Calu3 (cell line): ENCODE data around the gene ANKRD2. TPM values are rescaled to one million over a fixed set of nuclear protein-coding genes. Genes with fewer than 3 reads are reported as not detected.

Source experiments
- BruUV-seq: library from RNA; stranded (reverse); fragments of 400-500 nt; replicated peaks from 2 replicates; lab custom pipeline; 2021; lab: Mats Ljungman, UMichigan
- CTCF ChIA-PET: fragments of 300-600 bp; sonication (Branson Sonifier 250); formaldehyde crosslinking; loops from one replicate; lab custom pipeline; 2022; ENCODE audit warnings: antibody characterized with exemption; lab: Charles Lee
- DNase-seq: peaks from one replicate; pipeline ENCODE4 v3.0.0; 2022
- H3K27ac Mint-ChIP-seq: one replicate; pipeline ENCODE4 v1.8.0; 2022; ENCODE audit warnings: mixed read lengths; ENCODE audit not compliant: unreplicated experiment
- H3K27me3 Mint-ChIP-seq: one replicate; pipeline ENCODE4 v1.8.0; 2022; ENCODE audit warnings: mixed read lengths; ENCODE audit not compliant: unreplicated experiment
- H3K36me3 Mint-ChIP-seq: one replicate; pipeline ENCODE4 v1.8.0; 2022; ENCODE audit warnings: mild to moderate bottlenecking, moderate library complexity, mixed read lengths; ENCODE audit not compliant: insufficient read depth, unreplicated experiment
- H3K4me1 Mint-ChIP-seq: one replicate; pipeline ENCODE4 v1.8.0; 2022; ENCODE audit warnings: mild to moderate bottlenecking, low read depth, mixed read lengths; ENCODE audit not compliant: unreplicated experiment
- H3K4me3 Mint-ChIP-seq: one replicate; pipeline ENCODE4 v1.8.0; 2022; ENCODE audit warnings: mild to moderate bottlenecking, low read depth, moderate library complexity, mixed read lengths; ENCODE audit not compliant: unreplicated experiment
- H3K9me3 Mint-ChIP-seq: one replicate; pipeline ENCODE4 v1.8.0; 2022; ENCODE audit warnings: low read depth, mixed read lengths; ENCODE audit not compliant: unreplicated experiment
- intact Hi-C: fragments of 100-400 bp; cut with micrococcal nuclease; formaldehyde crosslinking; loops from one replicate; pipeline ENCODE4 v1.10.0; 2022; ENCODE audit not compliant: unreplicated experiment
- total RNA-seq: library from RNA; stranded (reverse); gene quantifications from 2 replicates; pipeline ENCODE4 v1.2.3, GENCODE V29; 2022
- TF ChIP-seq, protein P1 (sequence below): fragments of 200-600 bp; IDR thresholded peaks from one replicate; pipeline ENCODE4 v1.8.0; 2022; ENCODE audit warnings: antibody characterized with exemption; ENCODE audit not compliant: unreplicated experiment

Gene ANKRD2
- total RNA-seq, 1 experiment from 2014 or later, result 0.90 TPM

DNA sequence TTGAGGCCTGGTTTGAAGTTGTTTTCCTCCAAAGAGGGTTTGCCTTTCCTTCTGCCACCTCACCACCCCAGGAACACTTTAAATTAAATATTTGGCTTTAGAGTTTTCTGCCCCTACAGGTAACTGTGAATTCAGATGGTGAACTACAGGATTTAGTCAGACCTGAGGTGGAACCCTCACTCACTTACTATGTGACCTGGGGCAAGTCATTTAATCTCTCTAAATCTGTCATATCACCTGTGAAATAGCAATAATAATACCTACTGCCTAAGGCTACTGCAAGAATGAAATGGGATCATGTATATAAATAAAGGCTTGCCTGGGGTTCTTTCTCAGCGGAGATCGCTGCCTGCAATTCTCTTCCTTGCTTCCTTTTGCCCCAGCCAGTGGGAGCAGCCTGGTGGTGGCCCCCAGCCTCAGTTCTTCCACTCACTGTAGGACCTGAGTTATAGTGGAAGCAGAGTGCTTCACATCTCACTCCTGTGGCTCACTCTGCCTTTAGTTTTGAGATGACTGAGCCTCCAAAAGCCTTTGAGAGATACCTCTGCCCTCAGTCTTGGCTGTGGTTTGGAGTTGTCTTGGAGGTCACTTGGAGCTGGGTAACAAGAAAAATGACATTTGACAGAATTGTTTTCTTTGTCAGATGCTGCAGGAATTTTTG, 6.1 kb upstream of the ANKRD2 start:
- no peak for DNase-seq
- Mint-ChIP-seq H3K36me3 (peaks cover 4% of the 10 kb centered on the region), H3K4me1 (peaks cover 12% of the 10 kb centered on the region), H3K27me3 (no peaks in the 10 kb centered on the region), H3K9me3 (no peaks in the 10 kb centered on the region), H3K4me3 (no peak overlapping the region), H3K27ac (no peak overlapping the region)
- TF ChIP-seq, protein P1, sequence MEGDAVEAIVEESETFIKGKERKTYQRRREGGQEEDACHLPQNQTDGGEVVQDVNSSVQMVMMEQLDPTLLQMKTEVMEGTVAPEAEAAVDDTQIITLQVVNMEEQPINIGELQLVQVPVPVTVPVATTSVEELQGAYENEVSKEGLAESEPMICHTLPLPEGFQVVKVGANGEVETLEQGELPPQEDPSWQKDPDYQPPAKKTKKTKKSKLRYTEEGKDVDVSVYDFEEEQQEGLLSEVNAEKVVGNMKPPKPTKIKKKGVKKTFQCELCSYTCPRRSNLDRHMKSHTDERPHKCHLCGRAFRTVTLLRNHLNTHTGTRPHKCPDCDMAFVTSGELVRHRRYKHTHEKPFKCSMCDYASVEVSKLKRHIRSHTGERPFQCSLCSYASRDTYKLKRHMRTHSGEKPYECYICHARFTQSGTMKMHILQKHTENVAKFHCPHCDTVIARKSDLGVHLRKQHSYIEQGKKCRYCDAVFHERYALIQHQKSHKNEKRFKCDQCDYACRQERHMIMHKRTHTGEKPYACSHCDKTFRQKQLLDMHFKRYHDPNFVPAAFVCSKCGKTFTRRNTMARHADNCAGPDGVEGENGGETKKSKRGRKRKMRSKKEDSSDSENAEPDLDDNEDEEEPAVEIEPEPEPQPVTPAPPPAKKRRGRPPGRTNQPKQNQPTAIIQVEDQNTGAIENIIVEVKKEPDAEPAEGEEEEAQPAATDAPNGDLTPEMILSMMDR, result no peak
- intact Hi-C loops, result no loop called here
- no TSS peak for BruUV-seq
- CTCF ChIA-PET, result no interaction called here

DNA sequence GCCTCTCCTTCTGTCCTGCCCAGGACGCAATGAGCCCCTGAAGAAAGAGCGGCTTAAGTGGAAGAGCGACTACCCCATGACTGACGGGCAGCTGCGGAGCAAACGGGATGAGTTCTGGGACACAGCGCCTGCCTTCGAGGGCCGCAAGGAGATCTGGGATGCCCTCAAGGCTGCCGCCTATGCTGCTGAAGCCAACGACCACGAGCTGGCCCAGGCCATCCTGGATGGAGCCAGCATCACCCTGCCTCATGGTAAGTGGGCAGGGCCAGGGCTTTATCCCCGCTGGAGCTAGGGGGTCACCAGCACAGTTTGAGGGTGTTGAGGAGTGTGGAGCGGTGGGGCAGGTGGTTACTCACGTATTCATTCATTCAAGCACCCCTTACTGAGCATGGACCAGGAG, 4.7 kb upstream of the ANKRD2 start:
- BruUV-seq, result no TSS peak

DNA sequence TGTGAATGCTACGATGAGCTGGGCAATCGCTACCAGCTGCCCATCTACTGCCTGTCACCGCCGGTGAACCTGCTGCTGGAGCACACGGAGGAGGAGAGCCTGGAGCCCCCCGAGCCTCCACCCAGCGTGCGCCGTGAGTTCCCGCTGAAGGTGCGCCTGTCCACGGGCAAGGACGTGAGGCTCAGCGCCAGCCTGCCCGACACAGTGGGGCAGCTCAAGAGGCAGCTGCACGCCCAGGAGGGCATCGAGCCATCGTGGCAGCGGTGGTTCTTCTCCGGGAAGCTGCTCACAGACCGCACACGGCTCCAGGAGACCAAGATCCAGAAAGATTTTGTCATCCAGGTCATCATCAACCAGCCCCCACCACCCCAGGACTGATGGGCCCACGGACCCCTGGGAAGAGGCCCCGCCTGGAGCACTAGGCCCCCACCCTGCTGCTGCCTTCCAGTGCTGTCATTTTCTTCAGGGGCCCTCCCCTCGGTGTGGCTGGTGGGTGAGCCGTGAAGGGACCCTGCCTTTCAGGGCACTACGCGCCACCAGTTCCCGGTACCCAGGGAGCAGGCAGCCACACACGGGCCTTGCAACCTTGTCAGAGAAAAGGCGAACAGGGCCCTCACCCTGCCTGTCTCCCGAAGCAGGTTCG, 2.3 kb upstream of the ANKRD2 start:
- Mint-ChIP-seq H3K36me3 (peaks cover 4% of the 10 kb centered on the region), H3K27me3 (no peaks in the 10 kb centered on the region), H3K4me1 (peaks cover 38% of the 10 kb centered on the region), H3K27ac (no peak overlapping the region), H3K9me3 (no peaks in the 10 kb centered on the region), H3K4me3 (no peak overlapping the region)
- intact Hi-C loops, result no loop called here
- BruUV-seq, result no TSS peak
- no peak for DNase-seq
- CTCF ChIA-PET, result no interaction called here
- TF ChIP-seq, protein P1, result no peak

More for the DNA sequence above, 4.7 kb upstream of the ANKRD2 start:
- intact Hi-C loops, result no loop called here
- TF ChIP-seq, protein P1, result no peak
- CTCF ChIA-PET, result no interaction called here
- no peaks in the 10 kb centered on the region for H3K9me3 Mint-ChIP-seq
- no peaks in the 10 kb centered on the region for H3K27me3 Mint-ChIP-seq
- peaks cover 4% of the 10 kb centered on the region for H3K36me3 Mint-ChIP-seq
- H3K4me3 Mint-ChIP-seq, result no peak overlapping the region
- peaks cover 26% of the 10 kb centered on the region for H3K4me1 Mint-ChIP-seq
- H3K27ac Mint-ChIP-seq, result no peak overlapping the region
- no peak for DNase-seq

DNA sequence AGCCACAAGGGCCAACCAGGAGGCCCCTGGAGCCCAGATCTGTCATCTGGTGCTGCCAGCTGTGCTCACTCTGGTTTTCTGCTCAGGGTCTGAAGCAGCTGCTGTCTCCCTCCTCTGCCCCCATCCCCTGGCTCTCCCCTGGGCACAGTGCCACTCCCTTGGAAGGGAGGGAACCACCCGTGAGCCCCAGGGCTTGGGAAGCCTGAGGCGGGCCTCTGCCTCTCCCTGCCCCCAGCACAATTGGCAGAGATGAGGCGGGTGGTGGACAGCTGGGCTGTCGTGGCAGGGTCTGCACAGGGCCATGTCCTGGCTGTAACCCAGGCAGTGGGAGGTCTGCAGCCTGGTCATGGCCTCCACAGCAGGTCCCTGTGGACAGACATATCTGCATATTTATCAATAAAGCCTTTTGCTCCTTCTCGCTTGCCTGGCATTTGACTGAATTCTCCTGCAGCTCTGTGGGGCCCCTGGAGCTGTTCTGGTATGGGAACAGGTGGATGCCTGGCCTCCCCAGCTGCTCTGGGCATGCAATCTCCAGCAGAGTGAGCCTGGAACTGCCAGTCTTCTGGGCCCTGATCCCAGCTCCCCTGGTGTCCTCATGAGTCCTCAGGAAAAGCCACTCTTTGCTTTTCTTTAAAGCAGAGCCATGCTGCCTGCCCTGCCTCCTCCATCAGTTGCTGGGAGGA, 1.6 kb upstream of the ANKRD2 start:
- intact Hi-C loops, result no loop called here
- Mint-ChIP-seq H3K4me3 (no peak overlapping the region), H3K27ac (peak overlapping the region; percentile 22), H3K9me3 (no peaks in the 10 kb centered on the region), H3K27me3 (no peaks in the 10 kb centered on the region), H3K36me3 (peaks cover 4% of the 10 kb centered on the region), H3K4me1 (peaks cover 41% of the 10 kb centered on the region)
- DNase-seq, result no peak
- BruUV-seq, result no TSS peak
- CTCF ChIA-PET, result interaction anchor here (0.8 to 2.5 kb wide), 7 partner anchors 14 to 161 kb away, joined by 3 to 21 read pairs (median 6); partner anchors contain the start of genes HOGA1 and UBTD1
- TF ChIP-seq, protein P1, result no peak
